NOMO-1 (cell line): ENCODE data around the gene RPS6KB2.
"Not testable (repeated sequence)": the region's sequence is repeated elsewhere in the genome, so short reads cannot be mapped to it uniquely, and the experiment has no call there.

ENCODE experiments used
- DNase-seq, 2 experiments: peaks; one replicate each; lab custom pipeline; 2025; ENCODE audit not compliant: unreplicated experiment in 2 of 2; lab: John Stamatoyannopoulos, UW

RPS6KB2 gene

DNA sequence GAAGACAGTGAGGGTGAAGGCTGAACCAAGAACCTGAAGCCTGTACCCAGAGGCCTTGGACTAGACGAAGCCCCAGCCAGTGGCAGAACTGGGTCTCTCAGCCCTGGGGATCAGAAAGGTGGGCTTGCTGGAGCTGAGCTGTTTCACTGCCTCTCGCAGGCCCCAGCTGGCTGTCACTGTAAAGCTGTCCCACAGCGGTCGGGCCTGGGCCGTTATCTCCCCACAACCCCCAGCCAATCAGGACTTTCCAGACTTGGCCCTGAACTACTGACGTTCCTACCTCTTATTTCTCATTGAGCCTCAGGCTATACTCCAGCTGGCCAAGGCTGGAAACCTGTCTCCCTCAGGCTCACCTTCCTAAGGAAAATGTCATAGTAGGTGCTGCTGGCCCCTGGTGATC is 30.8 kb upstream of the RPS6KB2 start:
- DNase-seq = no peak

DNA sequence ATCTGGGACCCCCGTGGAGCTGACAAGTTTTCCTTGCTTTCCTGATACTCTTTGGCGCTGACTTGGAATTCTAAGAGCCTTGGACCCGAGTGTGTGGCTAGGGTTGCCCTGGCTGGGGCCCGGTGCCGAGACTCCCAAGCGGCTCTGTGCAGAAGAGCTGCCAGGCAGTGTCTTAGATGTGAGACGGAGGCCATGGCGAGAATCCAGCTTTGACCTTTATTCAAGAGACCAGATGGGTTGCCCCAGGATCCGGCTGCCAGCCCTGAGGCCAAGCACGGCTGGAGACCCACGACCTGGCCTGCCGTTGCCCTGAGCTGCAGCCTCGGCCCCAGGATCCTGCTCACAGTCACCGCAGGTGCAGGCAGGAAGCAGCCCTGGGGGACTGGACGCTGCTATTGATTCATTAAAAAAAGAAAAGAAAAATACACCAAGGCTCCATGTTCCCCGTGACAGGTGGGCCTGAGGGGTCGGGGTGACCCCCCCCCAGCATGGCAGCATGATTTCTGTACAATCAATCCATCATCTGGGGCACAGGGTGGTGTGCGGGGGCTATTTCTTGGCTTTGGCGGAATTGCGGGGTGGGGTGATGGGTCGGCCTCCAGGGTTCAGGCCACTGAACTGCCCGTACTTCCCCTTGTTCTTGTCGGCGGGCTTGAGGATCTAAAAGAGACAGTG is 30.2 kb upstream of the RPS6KB2 start:
- no peak for DNase-seq

DNA sequence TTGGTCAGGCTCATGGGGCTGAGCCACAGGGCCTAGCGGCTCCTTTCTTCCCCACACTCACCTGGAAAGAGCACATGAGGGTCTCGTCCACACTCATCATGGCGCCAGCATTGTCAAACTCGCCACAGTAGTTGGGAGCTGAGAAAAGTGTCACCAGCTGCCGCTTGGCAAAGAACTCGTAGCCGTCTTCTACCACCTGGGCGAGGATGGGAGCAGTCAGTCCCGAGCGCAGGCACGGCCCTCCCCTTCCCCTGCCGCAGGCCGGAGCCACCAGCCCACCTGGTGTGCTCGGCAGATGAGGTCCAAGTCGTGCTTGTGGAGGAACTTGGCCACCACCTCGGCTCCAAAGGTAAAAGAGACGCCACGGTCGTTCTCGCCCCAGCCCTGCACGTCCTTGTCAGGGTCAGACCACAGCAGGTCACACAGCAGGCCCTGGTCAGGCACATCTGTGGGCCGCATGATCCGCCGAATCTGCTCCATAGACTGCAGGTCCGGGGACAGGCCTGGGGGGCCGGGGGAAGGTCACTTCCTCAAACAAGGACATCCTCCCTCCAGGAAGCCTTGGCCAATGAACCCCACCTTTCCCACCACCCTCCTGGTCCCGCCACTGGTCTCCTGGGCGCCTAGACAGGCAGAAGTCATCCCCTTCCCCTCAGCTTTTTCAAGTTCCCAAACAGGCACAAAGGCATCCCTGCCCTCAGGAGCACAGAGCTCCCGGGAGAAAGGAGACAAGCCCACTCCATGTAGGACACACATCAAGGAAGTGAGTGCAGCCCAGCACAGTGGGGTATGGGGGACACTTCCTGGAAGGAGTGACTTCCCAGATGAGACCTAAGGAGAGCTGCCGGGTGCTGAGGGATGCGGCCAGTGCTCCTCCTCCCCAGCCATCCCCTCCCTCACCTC is 29.4 kb upstream of the RPS6KB2 start:
- DNase-seq = no peak

- peak in 1 of 2 experiments; percentile 32 for DNase-seq
Observed at GRCh38 chr11:67400251-67400941, 27.9 kb upstream of the RPS6KB2 start.

DNA sequence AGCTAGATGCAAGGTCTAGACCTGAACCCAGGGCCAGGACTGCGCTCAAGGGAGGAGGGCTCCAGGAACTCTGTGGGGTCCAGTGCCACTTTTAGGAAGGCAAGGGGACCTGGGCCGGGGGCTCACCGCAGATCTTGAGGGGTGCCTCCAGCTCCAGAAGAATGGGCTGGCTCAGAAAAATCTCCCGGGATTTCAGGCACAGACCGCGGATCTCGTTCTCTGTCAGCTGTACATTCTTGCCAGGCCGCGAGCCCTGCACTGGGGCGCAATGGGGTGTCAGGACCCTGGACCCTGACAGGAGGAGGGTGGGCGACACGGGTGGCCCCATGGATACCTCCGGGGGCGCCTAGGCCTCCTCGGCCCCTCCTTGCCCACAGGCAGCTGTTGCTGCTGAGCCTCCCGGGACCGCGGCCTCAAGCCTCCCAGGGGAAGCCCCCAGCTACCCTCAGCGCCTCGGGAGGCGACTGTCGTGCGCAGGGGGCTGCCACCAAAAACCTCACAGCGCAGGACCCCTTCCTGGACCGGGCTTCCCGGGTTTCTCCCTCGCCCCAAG is 27.3 kb upstream of the RPS6KB2 start:
- DNase-seq = no peak

DNA sequence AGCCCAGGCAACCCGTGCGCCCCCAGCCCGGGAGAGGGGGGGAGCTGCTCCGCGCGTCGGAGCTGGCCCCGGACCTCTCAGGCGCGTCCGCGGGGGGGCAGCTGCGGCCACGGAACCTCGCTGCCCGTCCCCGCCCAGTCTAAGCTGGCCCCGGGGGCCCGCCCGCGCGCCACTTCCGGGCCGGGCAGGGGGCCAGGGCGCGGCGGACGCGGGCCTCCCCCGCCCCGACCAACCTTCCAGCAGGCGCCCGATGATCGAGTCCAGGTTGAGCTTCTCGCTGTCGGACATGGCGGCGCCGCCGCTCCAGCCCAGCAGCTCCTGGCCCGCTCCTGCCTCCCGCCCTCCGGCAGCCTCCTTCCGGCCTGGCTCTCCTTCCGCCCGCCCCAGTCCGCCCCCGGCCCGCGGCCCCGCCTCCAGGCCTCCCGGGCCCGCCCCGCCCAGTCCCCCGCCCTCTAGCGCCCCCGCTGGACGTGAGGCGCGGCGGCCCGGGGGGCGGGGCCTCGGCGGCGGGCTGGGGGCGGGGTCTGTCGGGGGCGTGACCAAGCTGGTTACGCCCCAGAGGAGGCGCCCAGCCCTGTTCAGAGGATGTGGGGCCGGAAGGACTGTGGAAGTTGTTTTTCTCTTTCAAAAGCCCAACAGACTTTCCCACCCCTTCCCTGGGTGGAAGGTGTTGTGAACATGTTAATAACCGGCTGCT is 26.7 kb upstream of the RPS6KB2 start, which contains the start of gene PPP1CA:
PPP1CA (minus strand) TSS at position 364 of the 697 bp plus-strand sequence; CDS start at position 288, 76 bp downstream.
- DNase-seq = peak; percentile 89 to 92

DNA sequence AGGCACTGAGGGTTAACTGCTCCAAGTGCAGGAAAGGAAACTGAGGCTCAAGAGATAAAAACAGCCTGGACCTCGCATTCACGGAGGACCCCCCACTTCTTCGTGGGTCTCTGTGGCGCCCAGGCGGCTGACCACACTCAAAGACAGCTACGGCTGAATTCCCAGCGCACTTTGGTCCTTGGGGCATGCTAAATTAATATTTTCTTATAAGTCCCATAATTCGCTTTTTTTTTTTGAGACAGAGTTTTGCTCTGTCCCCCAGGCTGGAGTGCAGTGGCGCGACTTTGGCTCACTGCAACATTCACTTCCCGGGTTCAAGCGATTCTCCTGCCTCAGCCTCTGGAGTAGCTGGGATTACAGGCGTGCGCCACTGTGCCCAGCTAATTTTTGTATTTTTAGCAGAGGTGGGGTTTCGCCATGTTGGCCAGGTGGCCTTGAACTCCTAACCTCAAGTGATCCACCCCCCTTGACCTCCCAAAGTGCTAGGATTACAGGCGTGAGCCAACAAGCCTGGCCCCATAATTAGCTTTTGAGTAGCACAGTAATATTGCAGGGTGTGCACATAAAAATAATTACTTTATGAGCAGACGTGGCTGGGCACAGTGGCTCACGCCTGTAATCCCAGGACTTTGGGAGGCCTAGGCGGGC is 26.0 kb upstream of the RPS6KB2 start:
- peak; percentile 27 to 42 for DNase-seq

GRCh38 chr11:67403085-67403484 is 25.2 kb upstream of the RPS6KB2 start:
- not testable (repeated sequence) for DNase-seq

- DNase-seq = no peak
Observed at GRCh38 chr11:67404515-67405195, 23.6 kb upstream of the RPS6KB2 start.

DNA sequence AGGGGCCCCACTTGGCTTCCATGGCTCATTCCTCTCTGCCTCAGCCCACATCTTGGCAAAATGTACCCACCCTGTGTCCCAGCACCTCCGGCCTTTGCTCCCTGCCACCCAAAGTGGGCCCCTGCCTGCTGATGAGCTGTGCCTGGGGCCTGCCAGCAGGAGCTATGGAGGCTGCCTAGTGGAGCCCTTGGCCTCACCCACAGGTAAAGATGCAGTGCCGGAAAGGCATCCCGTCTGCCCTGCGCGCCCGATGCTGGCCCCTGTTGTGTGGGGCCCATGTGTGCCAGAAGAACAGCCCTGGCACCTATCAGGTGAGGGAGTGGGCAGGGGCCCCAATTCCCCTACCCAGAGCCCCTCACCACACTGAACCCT is 23.1 kb upstream of the RPS6KB2 start:
- no peak for DNase-seq

- no peak for DNase-seq
Observed at GRCh38 chr11:67405688-67406339, 22.5 kb upstream of the RPS6KB2 start.

DNA sequence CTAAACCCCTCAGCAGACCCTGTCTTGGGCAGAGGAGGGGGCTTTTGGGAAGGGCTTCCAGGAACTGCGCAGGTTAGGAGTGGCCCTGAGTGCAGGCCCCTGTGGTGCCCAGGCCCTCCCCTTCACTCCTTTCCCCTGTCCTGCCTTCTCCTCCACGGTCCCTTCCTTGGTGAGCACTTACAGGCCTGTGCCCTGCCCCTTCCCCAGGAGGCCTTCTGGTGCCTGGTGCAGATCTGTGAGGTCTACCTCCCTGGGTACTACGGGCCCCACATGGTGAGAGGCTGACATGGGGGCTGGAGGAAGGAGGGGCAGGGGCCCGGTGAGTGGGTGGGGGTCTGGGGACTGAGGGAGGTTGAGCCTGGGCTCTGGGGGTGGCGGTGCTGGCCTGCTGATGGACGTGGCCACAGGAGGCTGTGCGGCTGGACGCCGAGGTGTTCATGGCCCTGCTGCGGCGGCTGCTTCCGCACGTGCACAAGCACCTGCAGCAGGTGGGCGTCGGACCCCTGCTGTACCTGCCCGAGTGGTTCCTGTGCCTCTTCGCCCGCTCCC is 21.8 kb upstream of the RPS6KB2 start:
- no peak for DNase-seq

- no peak for DNase-seq
Observed at GRCh38 chr11:67406969-67407687, 21.2 kb upstream of the RPS6KB2 start.

DNA sequence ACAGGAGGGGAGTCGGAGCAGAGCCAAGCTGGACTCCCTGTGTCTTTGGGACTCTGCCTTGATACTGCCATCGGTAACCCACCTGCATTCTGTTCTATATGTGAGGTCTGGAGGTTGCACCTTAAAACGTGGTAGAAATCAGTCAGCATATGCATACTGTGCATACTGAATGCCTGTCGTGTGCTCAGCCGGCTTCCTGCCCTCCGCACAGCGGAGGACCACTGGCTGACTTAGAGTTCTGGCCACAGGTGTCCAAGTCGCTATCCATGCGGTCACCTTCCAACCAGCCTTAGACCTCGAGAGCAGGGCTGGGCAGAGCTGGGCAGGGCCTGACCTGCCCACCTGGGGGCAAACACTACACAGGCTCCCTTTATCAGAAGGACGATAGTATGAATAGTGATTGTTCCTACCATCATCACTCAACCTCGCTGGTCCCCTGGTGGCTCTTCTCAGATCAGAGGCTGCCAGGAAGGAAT is 20.6 kb upstream of the RPS6KB2 start:
- DNase-seq = no peak

GRCh38 chr11:67408437-67409200 is 19.7 kb upstream of the RPS6KB2 start:
- DNase-seq = no peak

GRCh38 chr11:67409261-67409666 is 19.0 kb upstream of the RPS6KB2 start:
- no peak for DNase-seq

DNA sequence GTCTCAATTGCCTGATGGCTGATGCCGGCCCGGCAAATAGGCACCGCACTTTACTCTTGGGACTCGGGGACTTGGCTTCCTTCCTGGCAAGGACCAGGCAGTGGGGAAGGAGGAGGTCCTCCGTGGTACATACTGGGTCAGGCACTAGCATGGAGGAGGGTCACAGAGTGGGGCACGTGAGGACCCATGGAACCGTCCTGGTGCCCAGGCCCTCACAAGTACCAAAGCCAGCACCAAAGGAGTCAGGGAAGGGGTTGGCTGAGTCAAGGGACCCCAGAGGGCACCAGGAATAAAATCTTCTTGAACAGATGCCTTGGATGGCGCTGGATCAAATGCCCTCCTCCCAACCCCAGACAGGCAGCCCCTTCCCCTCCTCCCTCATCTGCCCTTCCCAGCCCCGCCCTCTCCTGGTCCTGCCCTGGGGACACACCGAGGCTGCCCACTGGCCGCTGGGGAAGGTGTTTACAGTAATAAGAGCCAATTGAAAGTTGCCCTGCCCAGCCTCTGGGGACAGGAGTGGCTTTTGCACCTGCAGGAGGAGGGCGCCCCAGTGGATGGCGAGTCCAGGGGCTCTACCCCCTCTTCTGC is 18.4 kb upstream of the RPS6KB2 start:
- DNase-seq = no peak
